Left ventricle myocardium inferior (tissue), 1 donor: ENCODE measurements around the gene CORO1A. TPM values are rescaled to one million over a fixed set of nuclear protein-coding genes. Genes with fewer than 3 reads are reported as not detected.
"Not testable (repeated sequence)": the region's sequence is repeated elsewhere in the genome, so short reads cannot be mapped to it uniquely, and the experiment has no call there.

Experiments
- DNase-seq: peaks from one replicate; pipeline ENCODE4 v3.0.0-alpha.2; 2020
- H3K27ac ChIP-seq: fragments of 200-600 bp; replicated peaks from 2 replicates; pipeline ENCODE4 v1.8.0; 2021
- H3K27me3 ChIP-seq: fragments of 200-600 bp; 2 replicates; pipeline ENCODE4 v1.8.0; 2021; ENCODE audit warnings: low read depth
- H3K36me3 ChIP-seq: fragments of 200-600 bp; 2 replicates; pipeline ENCODE4 v1.8.0; 2021
- H3K4me1 ChIP-seq: fragments of 200-600 bp; 2 replicates; pipeline ENCODE4 v1.8.0; 2021
- H3K4me3 ChIP-seq: fragments of 200-600 bp; 2 replicates; pipeline ENCODE4 v1.8.0; 2021; ENCODE audit warnings: mild to moderate bottlenecking, moderate library complexity
- H3K9me3 ChIP-seq: fragments of 200-600 bp; replicated peaks from 2 replicates; pipeline ENCODE4 v1.8.0; 2021
- intact Hi-C: fragments of 100-400 bp; cut with micrococcal nuclease; formaldehyde crosslinking; loops from one replicate; pipeline ENCODE4 v1.11.0; 2022
- total RNA-seq: library from RNA; stranded (reverse); fragmentation: NEBNext Ultra II Directional; extraction: Animal tissue kit (Norgen Biotek cat#: 25700); gene quantifications from one replicate; pipeline ENCODE4 v1.2.1, GENCODE V29; 2021
- TF ChIP-seq, protein P1 (sequence below): fragments of 200-600 bp; IDR thresholded peaks from 2 replicates; pipeline ENCODE4 v1.8.0; 2021; ENCODE audit warnings: antibody characterized with exemption, mild to moderate bottlenecking, borderline replicate concordance
- donor health status: DM: no; HTN: yes; CAD: no; lungs with severe emphysema.

CORO1A gene
- total RNA-seq, 1 donor from 2014 or later, result 7.7 TPM

- H3K4me3 ChIP-seq, result no peak overlapping the region
- no peaks in the 10 kb centered on the region for H3K36me3 ChIP-seq
- no peaks in the 10 kb centered on the region for H3K27me3 ChIP-seq
- no peaks in the 10 kb centered on the region for H3K9me3 ChIP-seq
- no peak for DNase-seq
- TF ChIP-seq, protein P1, sequence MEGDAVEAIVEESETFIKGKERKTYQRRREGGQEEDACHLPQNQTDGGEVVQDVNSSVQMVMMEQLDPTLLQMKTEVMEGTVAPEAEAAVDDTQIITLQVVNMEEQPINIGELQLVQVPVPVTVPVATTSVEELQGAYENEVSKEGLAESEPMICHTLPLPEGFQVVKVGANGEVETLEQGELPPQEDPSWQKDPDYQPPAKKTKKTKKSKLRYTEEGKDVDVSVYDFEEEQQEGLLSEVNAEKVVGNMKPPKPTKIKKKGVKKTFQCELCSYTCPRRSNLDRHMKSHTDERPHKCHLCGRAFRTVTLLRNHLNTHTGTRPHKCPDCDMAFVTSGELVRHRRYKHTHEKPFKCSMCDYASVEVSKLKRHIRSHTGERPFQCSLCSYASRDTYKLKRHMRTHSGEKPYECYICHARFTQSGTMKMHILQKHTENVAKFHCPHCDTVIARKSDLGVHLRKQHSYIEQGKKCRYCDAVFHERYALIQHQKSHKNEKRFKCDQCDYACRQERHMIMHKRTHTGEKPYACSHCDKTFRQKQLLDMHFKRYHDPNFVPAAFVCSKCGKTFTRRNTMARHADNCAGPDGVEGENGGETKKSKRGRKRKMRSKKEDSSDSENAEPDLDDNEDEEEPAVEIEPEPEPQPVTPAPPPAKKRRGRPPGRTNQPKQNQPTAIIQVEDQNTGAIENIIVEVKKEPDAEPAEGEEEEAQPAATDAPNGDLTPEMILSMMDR, result no peak
- no peak overlapping the region for H3K27ac ChIP-seq
- H3K4me1 ChIP-seq, result no peaks in the 10 kb centered on the region
- intact Hi-C loops, result no loop called here
Measured at GRCh38 chr16:30157214-30157613, 26.2 kb upstream of the CORO1A start.

DNA sequence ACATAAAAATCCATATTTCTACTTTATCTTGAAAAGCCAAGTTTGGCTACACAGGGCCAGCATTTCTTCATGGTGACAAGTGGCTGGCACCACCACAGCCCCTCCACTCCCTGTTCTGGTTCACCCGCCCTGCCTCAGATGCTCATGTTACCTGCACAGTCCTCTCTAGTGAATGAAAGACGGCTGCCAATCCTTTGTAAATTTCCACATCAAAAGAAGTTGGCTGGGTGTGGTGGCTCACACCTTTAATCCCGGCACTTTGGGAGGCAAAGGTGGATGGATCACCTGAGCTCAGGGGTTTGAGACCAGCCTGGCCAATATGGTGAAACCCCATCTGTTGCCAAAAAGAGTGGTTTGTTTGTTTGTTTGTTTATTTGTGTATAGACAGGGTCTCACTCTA lies 19.9 kb upstream of the CORO1A start:
- TF ChIP-seq, protein P1, result no peak
- Histone ChIP-seq H3K36me3 (no peaks in the 10 kb centered on the region), H3K27me3 (no peaks in the 10 kb centered on the region), H3K4me3 (no peak overlapping the region), H3K27ac (no peak overlapping the region), H3K9me3 (no peaks in the 10 kb centered on the region), H3K4me1 (no peaks in the 10 kb centered on the region)
- intact Hi-C loops, result no loop called here
- DNase-seq, result no peak

DNA sequence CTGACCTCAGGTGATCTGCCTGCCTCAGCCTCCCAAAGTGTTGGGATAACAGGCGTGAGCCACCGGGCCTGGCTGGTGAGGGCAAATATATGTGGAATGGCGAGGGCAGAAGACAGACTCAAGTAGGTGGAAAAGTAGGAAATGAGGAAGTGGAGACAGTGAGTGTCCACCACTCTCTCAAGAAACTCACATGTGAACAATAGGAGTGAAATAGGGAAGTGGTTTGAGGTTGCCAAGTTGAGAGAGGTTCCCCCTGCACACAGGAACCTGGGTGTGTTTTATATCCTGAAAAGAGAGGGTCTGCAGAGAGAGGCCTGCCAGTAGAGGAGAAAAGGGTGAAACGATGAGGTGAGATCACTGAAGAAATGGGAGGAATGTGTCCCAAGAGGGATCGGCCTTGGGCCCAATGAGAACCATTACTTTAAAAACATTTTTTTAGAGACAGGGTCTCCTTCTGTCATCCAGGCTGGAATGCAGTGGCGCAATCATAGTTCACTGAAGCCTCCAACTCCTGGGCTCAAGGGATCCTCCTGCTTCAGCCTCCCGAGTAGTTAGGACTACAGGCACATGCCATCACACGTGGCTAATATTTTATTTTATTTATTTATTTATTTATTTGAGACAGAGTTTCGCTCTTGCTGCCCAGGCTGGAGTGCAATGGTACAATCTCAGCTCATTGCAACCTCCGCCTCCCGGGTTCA lies 17.1 kb upstream of the CORO1A start:
- no peaks in the 10 kb centered on the region for H3K9me3 ChIP-seq
- H3K36me3 ChIP-seq, result no peaks in the 10 kb centered on the region
- H3K27ac ChIP-seq, result no peak overlapping the region
- intact Hi-C loops, result no loop called here
- H3K27me3 ChIP-seq, result no peaks in the 10 kb centered on the region
- no peak for DNase-seq
- no peaks in the 10 kb centered on the region for H3K4me1 ChIP-seq
- TF ChIP-seq, protein P1, result no peak
- H3K4me3 ChIP-seq, result no peak overlapping the region

DNA sequence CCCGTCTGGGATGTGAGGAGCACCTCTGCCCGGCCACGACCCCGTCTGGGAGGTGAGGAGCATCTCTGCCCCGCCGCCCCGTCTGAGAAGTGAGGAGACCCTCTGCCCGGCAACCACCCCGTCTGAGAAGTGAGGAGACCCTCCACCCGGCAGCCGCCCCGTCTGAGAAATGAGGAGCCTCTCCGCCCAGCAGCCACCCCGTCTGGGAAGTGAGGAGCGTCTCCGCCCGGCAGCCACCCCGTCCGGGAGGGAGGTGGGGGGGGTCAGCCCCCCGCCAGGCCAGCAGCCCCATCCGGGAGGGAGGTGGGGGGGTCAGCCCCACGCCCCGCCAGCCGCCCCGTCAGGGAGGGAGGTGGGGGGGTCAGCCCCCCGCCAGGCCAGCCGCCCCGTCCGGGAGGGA lies 14.7 kb upstream of the CORO1A start:
- intact Hi-C loops, H3K4me1 ChIP-seq, H3K27ac ChIP-seq, H3K4me3 ChIP-seq, H3K36me3 ChIP-seq, H3K27me3 ChIP-seq, H3K9me3 ChIP-seq, DNase-seq: not testable (repeated sequence)

- H3K27ac ChIP-seq, H3K36me3 ChIP-seq, intact Hi-C loops, H3K9me3 ChIP-seq, H3K27me3 ChIP-seq, H3K4me3 ChIP-seq, DNase-seq, H3K4me1 ChIP-seq: not testable (repeated sequence)
Measured at GRCh38 chr16:30169416-30169815, 14.0 kb upstream of the CORO1A start.

DNA sequence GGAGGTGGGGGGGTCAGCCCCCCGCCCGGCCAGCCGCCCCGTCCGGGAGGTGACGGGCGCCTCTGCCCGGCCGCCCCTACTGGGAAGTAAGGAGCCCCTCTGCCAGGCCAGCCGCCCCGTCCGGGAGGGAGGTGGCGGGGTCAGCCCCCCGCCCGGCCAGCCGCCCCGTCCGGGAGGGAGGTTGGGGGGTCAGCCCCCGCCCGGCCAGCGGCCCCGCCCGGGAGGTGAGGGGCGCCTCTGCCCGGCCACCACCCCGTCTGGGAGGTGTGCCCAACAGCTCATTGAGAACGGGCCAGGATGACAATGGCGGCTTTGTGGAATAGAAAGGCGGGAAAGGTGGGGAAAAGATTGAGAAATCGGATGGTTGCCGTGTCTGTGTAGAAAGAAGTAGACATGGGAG lies 13.3 kb upstream of the CORO1A start:
- H3K27ac ChIP-seq, H3K4me3 ChIP-seq, H3K36me3 ChIP-seq, DNase-seq, H3K4me1 ChIP-seq, H3K9me3 ChIP-seq, H3K27me3 ChIP-seq, intact Hi-C loops: not testable (repeated sequence)

- TF ChIP-seq, protein P1, result no peak
- no peaks in the 10 kb centered on the region for H3K4me1 ChIP-seq
- no peaks in the 10 kb centered on the region for H3K36me3 ChIP-seq
- no peak overlapping the region for H3K27ac ChIP-seq
- intact Hi-C loops, result no loop called here
- H3K9me3 ChIP-seq, result no peaks in the 10 kb centered on the region
- no peaks in the 10 kb centered on the region for H3K27me3 ChIP-seq
- DNase-seq, result no peak
- no peak overlapping the region for H3K4me3 ChIP-seq
Measured at GRCh38 chr16:30173054-30173453, 10.3 kb upstream of the CORO1A start.

- H3K27ac ChIP-seq, DNase-seq, H3K4me1 ChIP-seq, intact Hi-C loops, H3K9me3 ChIP-seq, H3K36me3 ChIP-seq, H3K27me3 ChIP-seq, H3K4me3 ChIP-seq: not testable (repeated sequence)
Measured at GRCh38 chr16:30176876-30177275, 6.5 kb upstream of the CORO1A start.
